Epidermal melanocyte (primary cell): ENCODE results near the gene CCDC97.
"Not testable (repeated sequence)": the region's sequence is repeated elsewhere in the genome, so short reads cannot be mapped to it uniquely, and the experiment has no call there.

Experiments
- DNase-seq: peaks from one replicate; pipeline ENCODE4 v3.0.0; 2011; ENCODE audit warnings: low spot score; ENCODE audit not compliant: insufficient read length

Gene CCDC97

DNA sequence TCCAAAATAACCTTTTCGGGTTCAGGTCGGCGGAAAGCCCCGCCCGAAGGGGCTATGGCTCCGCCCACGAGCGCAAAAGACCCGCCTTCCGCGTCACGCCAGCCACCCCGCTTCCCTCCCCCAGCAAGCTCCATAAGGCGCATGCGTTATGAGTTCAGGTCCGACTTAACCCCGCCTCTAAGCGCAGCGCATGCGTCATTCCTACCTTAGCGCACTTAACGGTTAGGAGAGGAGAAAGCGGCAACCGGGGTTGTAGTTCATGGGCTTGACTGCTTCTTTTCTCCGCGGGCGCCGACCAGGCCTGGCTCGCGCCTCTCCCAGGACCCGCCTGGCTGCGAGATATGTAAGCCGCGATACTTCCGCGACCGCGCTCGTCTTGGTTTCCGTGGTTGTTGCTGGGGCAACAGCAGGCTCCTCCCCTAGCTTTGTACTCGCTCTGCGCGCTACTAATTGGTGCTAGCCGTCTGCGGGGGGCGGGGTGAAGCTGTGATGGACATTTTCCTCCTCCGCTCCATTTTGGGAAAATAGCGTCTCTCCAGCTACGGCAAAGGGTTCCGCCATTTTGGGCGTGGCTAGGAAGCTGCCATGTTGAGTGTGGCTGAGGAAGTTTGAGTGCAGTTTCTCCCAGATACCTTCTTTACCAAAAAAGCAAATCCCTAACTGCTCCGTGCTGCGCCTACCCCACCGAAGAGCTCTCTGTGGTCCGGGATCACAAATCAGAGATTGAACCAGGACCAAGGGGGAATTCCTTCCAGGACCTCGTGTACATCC, 54.0 kb downstream of the CCDC97 start, which contains the start of gene B9D2:
B9D2 (minus strand) TSS at position 397 of the 771 bp plus-strand sequence. CDS start 630 bp downstream, outside the sequence.
- DNase-seq: peak; percentile 97

- no peak for DNase-seq
These were observed 54.8 kb downstream of the CCDC97 start for GRCh38 chr19:41364524-41365391.

DNA sequence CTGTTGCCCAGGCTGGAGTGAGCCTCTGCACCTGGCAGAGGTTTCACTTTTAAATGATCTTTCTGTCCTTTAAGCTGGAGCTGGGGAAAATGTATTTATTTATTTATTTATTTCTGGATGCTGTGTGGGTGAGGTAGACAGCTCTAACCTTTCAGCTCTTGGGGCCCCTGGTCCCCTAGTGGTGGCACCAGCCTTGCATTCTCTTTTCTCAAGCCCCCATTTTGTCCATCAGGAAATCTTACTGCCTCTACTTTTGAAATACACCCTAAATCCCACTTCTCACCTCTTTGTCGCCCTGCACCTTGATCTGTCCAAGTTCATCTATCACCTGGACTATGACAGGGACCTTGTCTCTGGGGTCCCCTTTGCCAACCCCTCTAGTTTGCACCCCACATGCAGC, 56.1 kb downstream of the CCDC97 start:
- DNase-seq: no peak

- no peak for DNase-seq
These were observed 57.9 kb downstream of the CCDC97 start for GRCh38 chr19:41367848-41368301.

- no peak for DNase-seq
These were observed 59.8 kb downstream of the CCDC97 start for GRCh38 chr19:41369769-41370168.

DNA sequence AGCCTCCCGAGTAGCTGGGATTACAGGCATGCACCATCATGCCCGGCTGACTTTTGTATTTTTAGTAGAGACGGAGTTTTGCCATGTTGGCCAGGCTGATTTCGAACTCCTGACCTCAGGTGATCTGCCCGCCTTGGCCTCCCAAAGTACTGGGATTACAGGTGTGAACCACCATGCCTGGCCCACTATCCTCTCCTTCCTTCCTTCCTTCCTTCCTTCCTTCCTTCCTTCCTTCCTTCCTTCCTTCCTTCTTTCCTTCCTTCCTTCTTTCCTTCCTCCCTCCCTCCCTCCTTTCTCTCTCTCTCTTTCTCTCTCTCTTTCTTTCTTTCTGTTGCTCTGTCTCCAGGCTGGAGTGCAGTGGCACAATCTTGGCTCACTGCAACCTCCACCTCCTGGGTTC, 61.1 kb downstream of the CCDC97 start:
- not testable (repeated sequence) for DNase-seq

GRCh38 chr19:41371541-41371940, 61.6 kb downstream of the CCDC97 start:
- no peak for DNase-seq

GRCh38 chr19:41372501-41372900, 62.5 kb downstream of the CCDC97 start:
- DNase-seq: no peak

DNA sequence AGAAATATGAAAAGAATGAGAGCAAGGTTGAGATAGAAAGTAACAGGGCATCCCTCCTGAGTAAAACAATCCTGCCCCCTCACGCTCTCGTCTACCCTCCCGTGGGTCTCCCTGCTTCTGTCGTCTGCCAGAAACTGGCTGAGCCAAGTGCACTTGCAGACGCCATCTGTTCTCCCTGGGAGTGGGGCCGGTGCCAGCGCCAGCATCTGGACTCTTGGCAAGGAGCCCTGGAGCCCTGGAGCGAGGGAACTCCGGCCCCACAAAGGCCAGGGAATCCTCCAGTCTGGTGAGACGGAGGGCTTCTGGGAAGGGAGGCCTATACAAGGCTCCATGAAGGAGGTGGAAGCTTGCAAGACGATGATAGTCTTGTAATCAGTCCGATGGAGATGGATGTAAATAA, 64.0 kb downstream of the CCDC97 start:
- peak; percentile 94 for DNase-seq
